ENCODE results near the gene PALS1.

The PALS1 gene

DNA sequence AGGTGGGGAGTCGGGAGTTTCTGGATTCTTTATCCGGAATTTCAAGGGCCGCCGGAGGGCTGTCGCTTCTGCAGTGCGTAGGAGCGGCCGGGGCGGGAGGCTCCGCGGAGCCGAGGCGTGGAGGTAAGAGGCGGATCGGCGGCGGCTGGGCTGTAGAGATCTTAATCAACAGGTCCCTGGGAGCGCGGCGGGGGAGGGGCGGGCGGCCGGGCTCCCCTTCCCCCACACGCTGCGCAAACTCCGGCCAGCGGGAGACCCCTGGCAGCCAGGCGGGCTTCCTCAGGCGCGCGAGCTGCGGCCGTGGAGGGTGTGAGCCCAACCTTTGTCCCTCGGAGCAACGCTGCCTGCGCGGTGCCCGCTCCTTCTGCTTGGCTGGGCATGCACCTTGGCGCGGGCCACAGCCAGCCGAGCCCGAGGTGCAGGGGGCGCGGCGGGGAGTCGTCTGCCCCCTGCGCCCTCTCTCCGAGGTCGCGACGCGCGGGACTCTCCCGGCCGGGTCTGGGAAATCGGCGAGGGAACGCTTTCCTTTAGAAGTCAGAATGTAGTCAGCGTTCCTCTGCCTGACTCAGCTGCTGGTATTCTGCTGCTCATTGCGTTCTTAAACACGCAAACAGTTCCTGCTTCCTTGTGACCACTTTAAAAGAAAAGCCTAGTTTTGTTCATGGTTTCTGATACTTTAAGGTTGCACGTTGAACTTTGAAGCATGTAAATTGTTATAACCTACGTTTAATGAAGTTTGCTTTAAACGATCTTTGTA lies at the start of gene PALS1:
PALS1 (plus strand) TSS at position 25 of the 757 bp plus-strand sequence. CDS start 37,736 bp downstream, outside the sequence.
- DNase-seq (ENCODE audit: low spot score), result no peak
- TF ChIP-seq, protein P1, sequence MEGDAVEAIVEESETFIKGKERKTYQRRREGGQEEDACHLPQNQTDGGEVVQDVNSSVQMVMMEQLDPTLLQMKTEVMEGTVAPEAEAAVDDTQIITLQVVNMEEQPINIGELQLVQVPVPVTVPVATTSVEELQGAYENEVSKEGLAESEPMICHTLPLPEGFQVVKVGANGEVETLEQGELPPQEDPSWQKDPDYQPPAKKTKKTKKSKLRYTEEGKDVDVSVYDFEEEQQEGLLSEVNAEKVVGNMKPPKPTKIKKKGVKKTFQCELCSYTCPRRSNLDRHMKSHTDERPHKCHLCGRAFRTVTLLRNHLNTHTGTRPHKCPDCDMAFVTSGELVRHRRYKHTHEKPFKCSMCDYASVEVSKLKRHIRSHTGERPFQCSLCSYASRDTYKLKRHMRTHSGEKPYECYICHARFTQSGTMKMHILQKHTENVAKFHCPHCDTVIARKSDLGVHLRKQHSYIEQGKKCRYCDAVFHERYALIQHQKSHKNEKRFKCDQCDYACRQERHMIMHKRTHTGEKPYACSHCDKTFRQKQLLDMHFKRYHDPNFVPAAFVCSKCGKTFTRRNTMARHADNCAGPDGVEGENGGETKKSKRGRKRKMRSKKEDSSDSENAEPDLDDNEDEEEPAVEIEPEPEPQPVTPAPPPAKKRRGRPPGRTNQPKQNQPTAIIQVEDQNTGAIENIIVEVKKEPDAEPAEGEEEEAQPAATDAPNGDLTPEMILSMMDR (IDR thresholded peaks at IDR 0.05; ENCODE audit: extremely low read depth, missing control alignments), result no peak

DNA sequence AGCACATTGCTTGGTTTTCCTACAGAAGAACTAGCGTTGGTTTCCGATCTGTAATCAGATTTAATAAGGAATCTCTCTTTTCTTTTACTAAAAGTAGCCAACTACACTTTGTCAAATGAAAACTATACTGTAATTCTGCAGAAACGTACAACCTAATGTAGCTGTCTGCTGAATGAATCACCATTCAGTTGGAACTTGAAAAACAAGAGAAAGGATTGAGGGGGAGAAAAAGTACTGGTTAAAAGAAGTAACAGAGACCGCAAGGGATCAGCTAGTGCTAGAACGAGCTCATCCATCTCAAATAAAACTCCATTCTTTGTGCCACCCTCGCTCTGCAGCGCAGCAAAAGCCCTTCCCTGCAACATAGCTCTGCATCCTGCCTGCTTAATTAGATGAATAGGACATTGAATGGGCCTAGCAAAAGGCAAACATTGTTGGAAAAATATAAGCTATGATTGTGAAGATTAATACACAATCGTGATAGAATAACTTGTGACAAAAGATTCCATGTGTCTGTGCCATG lies 49.4 kb upstream of the PALS1 start:
- TF ChIP-seq, protein P1 (IDR thresholded peaks at IDR 0.05; ENCODE audit: extremely low read depth, missing control alignments), result no peak
- no peak for DNase-seq (ENCODE audit: low spot score)

GRCh38 chr14:67192366-67192765 lies 48.9 kb upstream of the PALS1 start:
- TF ChIP-seq, protein P1 (IDR thresholded peaks at IDR 0.05; ENCODE audit: extremely low read depth, missing control alignments), result no peak
- DNase-seq (ENCODE audit: low spot score), result no peak

- TF ChIP-seq, protein P1 (IDR thresholded peaks at IDR 0.05; ENCODE audit: extremely low read depth, missing control alignments), result no peak
- no peak for DNase-seq (ENCODE audit: low spot score)
Measured at GRCh38 chr14:67195279-67195678, 46.0 kb upstream of the PALS1 start.

DNA sequence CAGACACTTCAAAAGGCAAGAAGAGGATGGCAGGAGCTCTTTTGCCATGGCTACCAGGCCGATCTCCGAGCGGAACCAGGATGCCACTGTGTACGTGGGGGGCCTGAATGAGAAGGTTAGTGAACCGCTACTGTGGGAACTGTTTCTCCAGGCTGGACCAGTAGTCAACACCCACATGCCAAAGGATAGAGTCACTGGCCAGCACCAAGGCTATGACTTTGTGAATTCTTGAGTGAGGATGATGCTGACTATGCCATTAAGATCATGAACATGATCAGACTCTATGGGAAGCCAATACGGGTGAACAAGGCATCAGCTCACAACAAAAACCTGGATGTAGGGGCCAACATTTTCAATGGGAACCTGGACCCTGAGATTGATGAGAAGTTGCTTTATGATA lies 42.2 kb upstream of the PALS1 start:
- TF ChIP-seq, protein P1 (IDR thresholded peaks at IDR 0.05; ENCODE audit: extremely low read depth, missing control alignments), result no peak
- no peak for DNase-seq (ENCODE audit: low spot score)

DNA sequence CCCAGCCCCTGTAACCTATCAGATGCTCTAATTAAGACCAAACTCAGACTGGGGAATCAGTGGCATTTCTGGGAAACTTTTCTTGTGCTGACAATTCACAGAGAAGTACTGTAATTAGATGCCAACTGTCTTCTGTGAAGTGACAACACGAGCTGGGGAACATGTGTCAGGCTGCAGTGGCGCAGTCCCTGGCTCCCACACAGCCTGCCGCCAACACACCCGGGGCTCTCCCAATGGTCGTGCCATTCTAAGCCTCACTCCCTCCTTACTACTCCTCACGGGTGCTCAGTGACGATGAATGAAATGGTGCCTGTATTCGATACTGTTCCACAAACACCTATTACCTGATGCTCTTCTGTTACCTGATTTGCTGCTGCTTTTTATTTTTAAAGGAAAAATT lies 33.4 kb upstream of the PALS1 start:
- no peak for DNase-seq (ENCODE audit: low spot score)
- TF ChIP-seq, protein P1 (IDR thresholded peaks at IDR 0.05; ENCODE audit: extremely low read depth, missing control alignments), result no peak

DNA sequence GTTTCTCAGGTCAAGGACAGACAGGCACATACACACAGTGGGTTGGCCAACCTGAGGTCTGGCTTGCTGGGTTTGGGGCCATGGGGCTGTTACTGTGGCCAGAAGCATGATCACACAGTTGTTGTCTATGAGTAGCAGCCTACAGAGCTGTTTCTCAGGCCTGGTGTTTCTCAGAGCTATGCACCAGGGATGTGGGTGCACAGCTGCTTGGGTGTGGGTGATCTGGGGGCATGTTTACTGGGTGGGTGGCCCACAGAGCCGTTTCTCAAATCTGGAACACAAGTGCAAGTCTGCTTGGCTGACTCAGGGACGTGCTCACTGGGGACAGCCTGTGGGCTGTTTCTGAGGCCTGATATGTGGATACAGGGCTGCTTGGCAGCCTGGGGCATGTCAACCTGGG lies 23.1 kb upstream of the PALS1 start:
- TF ChIP-seq, protein P1 (IDR thresholded peaks at IDR 0.05; ENCODE audit: extremely low read depth, missing control alignments), result no peak
- no peak for DNase-seq (ENCODE audit: low spot score)
